Activated CD4-positive, alpha-beta T cell treated with anti-CD3 and anti-CD28 coated beads for 48 hours (primary cell): Measurements from ENCODE around the gene MAGI1.
"Not testable (repeated sequence)": the region's sequence is repeated elsewhere in the genome, so short reads cannot be mapped to it uniquely, and the experiment has no call there.

Experiments
- DNase-seq: peaks from one replicate; pipeline ENCODE4 v3.0.0-alpha.2; 2020

Gene MAGI1

GRCh38 chr3:65732051-65732935 is 306.4 kb downstream of the MAGI1 start:
- DNase-seq, result peak; percentile 2

GRCh38 chr3:65730449-65730848 is 308.3 kb downstream of the MAGI1 start:
- no peak for DNase-seq

GRCh38 chr3:65729973-65730372 is 308.7 kb downstream of the MAGI1 start:
- DNase-seq, result no peak

GRCh38 chr3:65729555-65729954 is 309.2 kb downstream of the MAGI1 start:
- DNase-seq, result no peak

GRCh38 chr3:65728138-65728537 is 310.6 kb downstream of the MAGI1 start:
- DNase-seq, result no peak

- no peak for DNase-seq
Measured at GRCh38 chr3:65723985-65724384, 314.7 kb downstream of the MAGI1 start.

- DNase-seq, result no peak
Measured at GRCh38 chr3:65723011-65723410, 315.7 kb downstream of the MAGI1 start.

GRCh38 chr3:65720989-65721737 is 317.6 kb downstream of the MAGI1 start:
- DNase-seq, result no peak

- not testable (repeated sequence) for DNase-seq
Measured at GRCh38 chr3:65719639-65720038, 319.1 kb downstream of the MAGI1 start.

- DNase-seq, result no peak
Measured at GRCh38 chr3:65717676-65718346, 320.9 kb downstream of the MAGI1 start.

- DNase-seq, result no peak
Measured at GRCh38 chr3:65716071-65716751, 322.5 kb downstream of the MAGI1 start.

GRCh38 chr3:65714134-65714533 is 324.6 kb downstream of the MAGI1 start:
- no peak for DNase-seq

GRCh38 chr3:65713016-65713415 is 325.7 kb downstream of the MAGI1 start:
- no peak for DNase-seq

- DNase-seq, result no peak
Measured at GRCh38 chr3:65712140-65712539, 326.6 kb downstream of the MAGI1 start.

- no peak for DNase-seq
Measured at GRCh38 chr3:65706776-65707568, 331.7 kb downstream of the MAGI1 start.

GRCh38 chr3:65706301-65706700 is 332.4 kb downstream of the MAGI1 start:
- no peak for DNase-seq

GRCh38 chr3:65703820-65704219 is 334.9 kb downstream of the MAGI1 start:
- DNase-seq, result no peak

GRCh38 chr3:65703026-65703425 is 335.7 kb downstream of the MAGI1 start:
- no peak for DNase-seq

GRCh38 chr3:65702202-65702601 is 336.5 kb downstream of the MAGI1 start:
- no peak for DNase-seq

GRCh38 chr3:65701516-65701915 is 337.2 kb downstream of the MAGI1 start:
- DNase-seq, result no peak

- no peak for DNase-seq
Measured at GRCh38 chr3:65689436-65689835, 349.3 kb downstream of the MAGI1 start.

GRCh38 chr3:65687741-65688140 is 351.0 kb downstream of the MAGI1 start:
- no peak for DNase-seq
